Measurements from ENCODE around the gene MRPL12. TPM values are rescaled to one million over a fixed set of nuclear protein-coding genes. Genes with fewer than 3 reads are reported as not detected.

MRPL12 gene
- total and polyA plus RNA-seq, 2 of the 8 experiments (the other 6 are each of a cell fraction or from before 2014, with no cell fraction given), result 120 to 141 TPM

GRCh38 chr17:81714412-81715106 is 11.4 kb downstream of the MRPL12 start (continued):
- TF ChIP-seq SP1 (IDR thresholded peaks at IDR 0.05; ENCODE audit: low read depth, low read length) (no peak), HDAC2 (IDR thresholded peaks at IDR 0.05; ENCODE audit: borderline replicate concordance in 1 of 2, low read depth in 2 of 2, low read length in 2 of 2) (no peak), RBBP5 (IDR thresholded peaks at IDR 0.05; ENCODE audit: borderline replicate concordance, low read depth, low read length) (no peak), FOSL1 (IDR thresholded peaks at IDR 0.05; ENCODE audit: insufficient read depth, low read depth, low read length) (no peak), CBX8 (IDR thresholded peaks at IDR 0.05; ENCODE audit: borderline replicate concordance, low read depth, low read length) (no peak), SIX5 (IDR thresholded peaks at IDR 0.05; ENCODE audit: low read depth, low read length) (no peak)
